ENCODE results near the gene TIAM2.

GRCh38 chr6:155040901-155041650 is 46.0 kb downstream of the TIAM2 start:
- TF ChIP-seq TAF1 (IDR thresholded peaks at IDR 0.05; ENCODE audit: borderline replicate concordance, low read depth, low read length): no peak
- no peak for TF ChIP-seq POLR2A (IDR thresholded peaks at IDR 0.05; ENCODE audit: low read depth, low read length)
- no peak for TF ChIP-seq POLR2AphosphoS5 (IDR thresholded peaks at IDR 0.05; ENCODE audit: low read depth, low read length)

Measured in GM12892 (cell line).